Panc1 (cell line): ENCODE results near the gene CADM1.

Source experiments
- POLR2AphosphoS5 ChIP-seq: IDR thresholded peaks from 2 replicates; pipeline ENCODE4 v1.6.1; 2012; ENCODE audit warnings: mild to moderate bottlenecking, low read depth, low read length, moderate library complexity
- REST ChIP-seq, 2 experiments: IDR thresholded peaks; 2 replicates each; pipeline ENCODE4 v1.6.1; 2011 to 2012; ENCODE audit warnings: low read depth in 2 of 2, control low read depth in 1 of 2, low read length in 1 of 2, mild to moderate bottlenecking in 1 of 2, moderate library complexity in 1 of 2; ENCODE audit not compliant: insufficient read depth in 1 of 2
- SIN3A ChIP-seq: IDR thresholded peaks from 2 replicates; pipeline ENCODE4 v1.6.1; 2012; ENCODE audit warnings: low read depth, mild to moderate bottlenecking, low read length, moderate library complexity, borderline replicate concordance; ENCODE audit not compliant: insufficient read depth
- TF ChIP-seq, protein P1 (sequence below): fragments of 450-650 bp; IDR thresholded peaks from 2 replicates; pipeline ENCODE4 v1.5.1; 2017; ENCODE audit warnings: mild to moderate bottlenecking

- TF ChIP-seq, protein P1, sequence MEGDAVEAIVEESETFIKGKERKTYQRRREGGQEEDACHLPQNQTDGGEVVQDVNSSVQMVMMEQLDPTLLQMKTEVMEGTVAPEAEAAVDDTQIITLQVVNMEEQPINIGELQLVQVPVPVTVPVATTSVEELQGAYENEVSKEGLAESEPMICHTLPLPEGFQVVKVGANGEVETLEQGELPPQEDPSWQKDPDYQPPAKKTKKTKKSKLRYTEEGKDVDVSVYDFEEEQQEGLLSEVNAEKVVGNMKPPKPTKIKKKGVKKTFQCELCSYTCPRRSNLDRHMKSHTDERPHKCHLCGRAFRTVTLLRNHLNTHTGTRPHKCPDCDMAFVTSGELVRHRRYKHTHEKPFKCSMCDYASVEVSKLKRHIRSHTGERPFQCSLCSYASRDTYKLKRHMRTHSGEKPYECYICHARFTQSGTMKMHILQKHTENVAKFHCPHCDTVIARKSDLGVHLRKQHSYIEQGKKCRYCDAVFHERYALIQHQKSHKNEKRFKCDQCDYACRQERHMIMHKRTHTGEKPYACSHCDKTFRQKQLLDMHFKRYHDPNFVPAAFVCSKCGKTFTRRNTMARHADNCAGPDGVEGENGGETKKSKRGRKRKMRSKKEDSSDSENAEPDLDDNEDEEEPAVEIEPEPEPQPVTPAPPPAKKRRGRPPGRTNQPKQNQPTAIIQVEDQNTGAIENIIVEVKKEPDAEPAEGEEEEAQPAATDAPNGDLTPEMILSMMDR: no peak
- TF ChIP-seq SIN3A (no peak), REST (IDR thresholded peaks at IDR 0.05; ENCODE audit: insufficient read depth in 1 of 2, low read depth in 2 of 2, low read length in 1 of 2) (no peak), POLR2AphosphoS5 (no peak)
Observed at GRCh38 chr11:115506954-115507675, 2.9 kb upstream of the CADM1 start.
